ENCODE data around the gene BLM. TPM values are rescaled to one million over a fixed set of nuclear protein-coding genes. Genes with fewer than 3 reads are reported as not detected.
"Not testable (repeated sequence)": the region's sequence is repeated elsewhere in the genome, so short reads cannot be mapped to it uniquely, and the experiment has no call there.

The BLM gene
- total and polyA plus RNA-seq, 10 of the 15 experiments (the other 5 are each of a cell fraction or from before 2014, with no cell fraction given): 23.0 to 68.4 (median 43.9) TPM

GRCh38 chr15:90845201-90845949 lies 128.2 kb downstream of the BLM start (continued):
- TF ChIP-seq ZBTB40 (IDR thresholded peaks at IDR 0.05; ENCODE audit: borderline replicate concordance): no peak
- TF ChIP-seq RUNX3 (IDR thresholded peaks at IDR 0.05; ENCODE audit: low read length): no peak; the same call in none of the 2 replicates
- peak; percentile 63; the same call in 1 of the 2 replicates for TF ChIP-seq IRF4 (IDR thresholded peaks at IDR 0.05; ENCODE audit: low read depth, low read length)
- TF ChIP-seq CREB1 (IDR thresholded peaks at IDR 0.05; ENCODE audit: low read depth): peak; percentile 59
- TF ChIP-seq ZNF207 (IDR thresholded peaks at IDR 0.05; ENCODE audit: borderline replicate concordance): no peak
- no peak; the same call in 1 of the 2 replicates for TF ChIP-seq NR2F1 (conservative IDR thresholded peaks at IDR 0.05)
- peak in 1 of 2 experiments; percentile 33; a peak in 1 of 4 replicates for TF ChIP-seq EP300 (IDR thresholded peaks at IDR 0.05; ENCODE audit: borderline replicate concordance in 1 of 2, control insufficient read depth in 1 of 2, low read depth in 2 of 2, low read length in 2 of 2)
- TF ChIP-seq ZNF384 (IDR thresholded peaks at IDR 0.05; ENCODE audit: borderline replicate concordance, low read depth, low read length): peak; percentile 56; the same call in 1 of the 2 replicates

- intact Hi-C loops (cut with micrococcal nuclease; ENCODE audit: unreplicated experiment): not testable (repeated sequence)
Observed at GRCh38 chr15:90849424-90849823, 132.3 kb downstream of the BLM start.

More at GRCh38 chr15:90849424-90849823, 132.3 kb downstream of the BLM start:
- ChIA-PET RAD21 (ENCODE audit: unreplicated experiment) (interaction anchor here (1.0 to 1.3 kb wide), 3 partner anchors 22 to 82 kb away, joined by 3 to 4 read pairs (median 3); no protein-coding TSS in a partner anchor), SMC1A (ENCODE audit: uncharacterized antibody, unreplicated experiment) (interaction anchor here (1.4 to 1.7 kb wide), 3 partner anchors 11 to 80 kb away, joined by 3 to 5 read pairs (median 4); no protein-coding TSS in a partner anchor), CTCF (interaction anchor here (1.1 to 1.4 kb wide), 2 partner anchors 34 to 157 kb away, joined by 3 to 4 read pairs; no protein-coding TSS in a partner anchor)
- H3K79me2 ChIP-seq (ENCODE audit: control insufficient read depth, insufficient read depth, low read length); in situ Hi-C loops (cut with MboI); H3K9me3 ChIP-seq (replicated peaks; ENCODE audit: control insufficient read depth, insufficient read depth, low read length); BruUV-seq (replicated peaks); FAIRE-seq; ATAC-seq; H3K36me3 ChIP-seq (ENCODE audit: control insufficient read depth in 2 of 2, insufficient read depth in 2 of 2, low read length in 1 of 2); DNase-seq (ENCODE audit: low read depth, low spot score); H3K4me3 ChIP-seq; H2AFZ ChIP-seq (ENCODE audit: control insufficient read depth, low read depth, low read length); H3K9ac ChIP-seq (ENCODE audit: control insufficient read depth, insufficient read depth, low read length); H4K20me1 ChIP-seq (ENCODE audit: control insufficient read depth, insufficient read depth); H3K27me3 ChIP-seq (replicated peaks in 1 of 2; ENCODE audit: control insufficient read depth in 2 of 2, insufficient read depth in 2 of 2, low read length in 1 of 2); H3K4me2 ChIP-seq (ENCODE audit: control insufficient read depth, insufficient read depth); H3K27ac ChIP-seq (ENCODE audit: control insufficient read depth, insufficient read depth); POLR2A ChIA-PET: not testable (repeated sequence)
- peaks cover 39% of the 10 kb centered on the region for H3K4me1 ChIP-seq (ENCODE audit: control insufficient read depth, insufficient read depth, low read length)
- WGBS (ENCODE audit: insufficient coverage, insufficient replicate concordance, low lambda C conversion rate, missing lambda C conversion rate): 95% methylated on average over 1 of the region's 1 CpG

Data from GM12878 (cell line).